Activated CD4-positive, alpha-beta T cell treated with anti-CD3 and anti-CD28 coated beads, Interleukin-2, amount 10 ng/mL, durations not matched to agents 7 days and 5 days (primary cell): ENCODE measurements around the gene CREB5. TPM values are rescaled to one million over a fixed set of nuclear protein-coding genes. Genes with fewer than 3 reads are reported as not detected.

Experiments used
- CTCF ChIA-PET: fragments of 350-600 bp; sonication (Branson Sonifier 250); formaldehyde crosslinking; loops from one replicate; lab custom pipeline; 2021; ENCODE audit warnings: antibody characterized with exemption; lab: Charles Lee
- POLR2A ChIA-PET: fragments of 350-600 bp; sonication (Branson Sonifier 250); formaldehyde crosslinking; loops from one replicate; lab custom pipeline; 2021; ENCODE audit warnings: antibody characterized with exemption; lab: Charles Lee
- DNase-seq: peaks from one replicate; pipeline ENCODE4 v3.0.0-alpha.2; 2020
- H3K27ac Mint-ChIP-seq: one replicate; pipeline ENCODE4 v1.8.0; 2021; ENCODE audit warnings: mild to moderate bottlenecking, moderate library complexity, mixed read lengths
- H3K27me3 Mint-ChIP-seq: one replicate; pipeline ENCODE4 v1.8.0; 2021; ENCODE audit warnings: mixed read lengths
- H3K36me3 Mint-ChIP-seq: one replicate; pipeline ENCODE4 v1.8.0; 2021; ENCODE audit warnings: low read depth, mixed read lengths
- H3K4me1 Mint-ChIP-seq: one replicate; pipeline ENCODE4 v1.8.0; 2021; ENCODE audit warnings: mixed read lengths
- H3K4me3 Mint-ChIP-seq: one replicate; pipeline ENCODE4 v1.8.0; 2021; ENCODE audit warnings: mild to moderate bottlenecking, moderate library complexity, mixed read lengths
- H3K9me3 Mint-ChIP-seq: one replicate; pipeline ENCODE4 v1.8.0; 2021; ENCODE audit warnings: mixed read lengths
- total RNA-seq, 2 experiments: library from RNA; stranded (reverse); gene quantifications; one replicate each; pipeline ENCODE4 v1.2.3, GENCODE V29; 2021

Gene CREB5
- total RNA-seq, 2 experiments from 2014 or later: not detected

GRCh38 chr7:28718055-28718481 lies 305.8 kb downstream of the CREB5 start:
- Mint-ChIP-seq H3K27ac (no peak overlapping the region), H3K9me3 (no peaks in the 10 kb centered on the region), H3K4me3 (no peak overlapping the region), H3K4me1 (no peaks in the 10 kb centered on the region), H3K27me3 (peaks cover 2% of the 10 kb centered on the region), H3K36me3 (no peaks in the 10 kb centered on the region)
- POLR2A ChIA-PET: no interaction called here
- DNase-seq: no peak
- CTCF ChIA-PET: no interaction called here

- Mint-ChIP-seq H3K27ac (no peak overlapping the region), H3K4me3 (no peak overlapping the region), H3K4me1 (no peaks in the 10 kb centered on the region), H3K27me3 (no peaks in the 10 kb centered on the region), H3K9me3 (no peaks in the 10 kb centered on the region), H3K36me3 (no peaks in the 10 kb centered on the region)
- ChIA-PET CTCF (no interaction called here), POLR2A (no interaction called here)
- no peak for DNase-seq
Observed at GRCh38 chr7:28718545-28718944, 306.2 kb downstream of the CREB5 start.

GRCh38 chr7:28722684-28723083 lies 310.4 kb downstream of the CREB5 start:
- Mint-ChIP-seq H3K27ac (no peak overlapping the region), H3K4me3 (no peak overlapping the region), H3K36me3 (no peaks in the 10 kb centered on the region), H3K9me3 (no peaks in the 10 kb centered on the region), H3K4me1 (no peaks in the 10 kb centered on the region), H3K27me3 (peaks cover 4% of the 10 kb centered on the region)
- ChIA-PET CTCF (no interaction called here), POLR2A (no interaction called here)
- DNase-seq: no peak

GRCh38 chr7:28723336-28723735 lies 311.0 kb downstream of the CREB5 start:
- CTCF ChIA-PET: no interaction called here
- Mint-ChIP-seq H3K4me3 (no peak overlapping the region), H3K36me3 (no peaks in the 10 kb centered on the region), H3K9me3 (no peaks in the 10 kb centered on the region), H3K4me1 (no peaks in the 10 kb centered on the region), H3K27me3 (peaks cover 4% of the 10 kb centered on the region), H3K27ac (no peak overlapping the region)
- DNase-seq: no peak
- POLR2A ChIA-PET: no interaction called here

- no peak for DNase-seq
- no peak overlapping the region for H3K27ac Mint-ChIP-seq
- peaks cover 9% of the 10 kb centered on the region for H3K27me3 Mint-ChIP-seq
- no peaks in the 10 kb centered on the region for H3K4me1 Mint-ChIP-seq
- no peaks in the 10 kb centered on the region for H3K36me3 Mint-ChIP-seq
- no peak overlapping the region for H3K4me3 Mint-ChIP-seq
- POLR2A ChIA-PET: no interaction called here
- CTCF ChIA-PET: no interaction called here
- no peaks in the 10 kb centered on the region for H3K9me3 Mint-ChIP-seq
Observed at GRCh38 chr7:28724563-28724962, 312.2 kb downstream of the CREB5 start.

GRCh38 chr7:28725045-28725642 lies 312.8 kb downstream of the CREB5 start:
- Mint-ChIP-seq H3K4me3 (no peak overlapping the region), H3K27ac (no peak overlapping the region), H3K27me3 (peaks cover 9% of the 10 kb centered on the region), H3K4me1 (no peaks in the 10 kb centered on the region), H3K9me3 (no peaks in the 10 kb centered on the region), H3K36me3 (no peaks in the 10 kb centered on the region)
- DNase-seq: no peak
- ChIA-PET CTCF (no interaction called here), POLR2A (no interaction called here)

- no peak for DNase-seq
- peaks cover 9% of the 10 kb centered on the region for H3K27me3 Mint-ChIP-seq
- ChIA-PET CTCF (no interaction called here), POLR2A (no interaction called here)
- no peaks in the 10 kb centered on the region for H3K36me3 Mint-ChIP-seq
- no peaks in the 10 kb centered on the region for H3K9me3 Mint-ChIP-seq
- no peak overlapping the region for H3K27ac Mint-ChIP-seq
- H3K4me1 Mint-ChIP-seq: no peaks in the 10 kb centered on the region
- no peak overlapping the region for H3K4me3 Mint-ChIP-seq
Observed at GRCh38 chr7:28725911-28726310, 313.6 kb downstream of the CREB5 start.

GRCh38 chr7:28726555-28726954 lies 314.2 kb downstream of the CREB5 start:
- Mint-ChIP-seq H3K27me3 (peaks cover 9% of the 10 kb centered on the region), H3K4me3 (no peak overlapping the region), H3K36me3 (no peaks in the 10 kb centered on the region), H3K9me3 (no peaks in the 10 kb centered on the region), H3K4me1 (no peaks in the 10 kb centered on the region), H3K27ac (no peak overlapping the region)
- POLR2A ChIA-PET: no interaction called here
- CTCF ChIA-PET: no interaction called here
- DNase-seq: no peak

- Mint-ChIP-seq H3K27ac (no peak overlapping the region), H3K9me3 (no peaks in the 10 kb centered on the region), H3K27me3 (peaks cover 12% of the 10 kb centered on the region), H3K4me1 (no peaks in the 10 kb centered on the region), H3K36me3 (no peaks in the 10 kb centered on the region), H3K4me3 (no peak overlapping the region)
- DNase-seq: no peak
- CTCF ChIA-PET: no interaction called here
- POLR2A ChIA-PET: no interaction called here
Observed at GRCh38 chr7:28729281-28729680, 317.0 kb downstream of the CREB5 start.

GRCh38 chr7:28729727-28730126 lies 317.4 kb downstream of the CREB5 start:
- Mint-ChIP-seq H3K4me1 (no peaks in the 10 kb centered on the region), H3K27ac (no peak overlapping the region), H3K27me3 (peaks cover 12% of the 10 kb centered on the region), H3K4me3 (no peak overlapping the region), H3K9me3 (no peaks in the 10 kb centered on the region), H3K36me3 (no peaks in the 10 kb centered on the region)
- ChIA-PET POLR2A (no interaction called here), CTCF (no interaction called here)
- DNase-seq: no peak

- Mint-ChIP-seq H3K27ac (no peak overlapping the region), H3K9me3 (no peaks in the 10 kb centered on the region), H3K4me3 (no peak overlapping the region), H3K4me1 (no peaks in the 10 kb centered on the region), H3K27me3 (peaks cover 14% of the 10 kb centered on the region), H3K36me3 (no peaks in the 10 kb centered on the region)
- CTCF ChIA-PET: no interaction called here
- POLR2A ChIA-PET: no interaction called here
- no peak for DNase-seq
Observed at GRCh38 chr7:28731092-28731658, 318.9 kb downstream of the CREB5 start.

- ChIA-PET POLR2A (no interaction called here), CTCF (no interaction called here)
- Mint-ChIP-seq H3K27ac (no peak overlapping the region), H3K9me3 (no peaks in the 10 kb centered on the region), H3K4me1 (no peaks in the 10 kb centered on the region), H3K36me3 (no peaks in the 10 kb centered on the region), H3K27me3 (peaks cover 12% of the 10 kb centered on the region), H3K4me3 (no peak overlapping the region)
- no peak for DNase-seq
Observed at GRCh38 chr7:28732071-28732869, 320.0 kb downstream of the CREB5 start.

GRCh38 chr7:28733035-28733434 lies 320.7 kb downstream of the CREB5 start:
- Mint-ChIP-seq H3K36me3 (no peaks in the 10 kb centered on the region), H3K9me3 (no peaks in the 10 kb centered on the region), H3K27me3 (peaks cover 10% of the 10 kb centered on the region), H3K27ac (no peak overlapping the region), H3K4me1 (no peaks in the 10 kb centered on the region), H3K4me3 (no peak overlapping the region)
- DNase-seq: no peak
- POLR2A ChIA-PET: no interaction called here
- CTCF ChIA-PET: interaction anchor here (0.6 kb wide), 1 partner anchor 75 kb away, joined by 3 read pairs; no protein-coding TSS in a partner anchor
